GM23248 (cell line): ENCODE data around the gene TCEA2. TPM values are rescaled to one million over a fixed set of nuclear protein-coding genes. Genes with fewer than 3 reads are reported as not detected.
"Not testable (repeated sequence)": the region's sequence is repeated elsewhere in the genome, so short reads cannot be mapped to it uniquely, and the experiment has no call there.

Experiments
- DNase-seq: peaks from one replicate; pipeline ENCODE4 v3.0.0-alpha.2; 2015
- H2AFZ ChIP-seq: fragments of 200-600 bp; sonication (generic); 2 replicates; pipeline ENCODE4 v1.6.1; 2016; ENCODE audit warnings: antibody characterized with exemption
- H3F3A ChIP-seq: fragments of 200-600 bp; sonication (generic); 2 replicates; pipeline ENCODE4 v1.6.1; 2016; ENCODE audit warnings: mild to moderate bottlenecking, antibody characterized with exemption, mixed run types; ENCODE audit not compliant: insufficient read depth
- H3K27ac ChIP-seq: fragments of 200-600 bp; sonication (generic); 2 replicates; pipeline ENCODE4 v1.5.1; 2016; ENCODE audit warnings: mild to moderate bottlenecking
- H3K27me3 ChIP-seq: fragments of 200-600 bp; sonication (generic); replicated peaks from 2 replicates; pipeline ENCODE4 v1.6.1; 2016; ENCODE audit warnings: mild to moderate bottlenecking; ENCODE audit not compliant: insufficient read depth
- H3K36me3 ChIP-seq: fragments of 200-600 bp; sonication (generic); 2 replicates; pipeline ENCODE4 v1.6.1; 2016; ENCODE audit warnings: low read depth, mild to moderate bottlenecking
- H3K4me1 ChIP-seq: fragments of 200-600 bp; sonication (generic); 2 replicates; pipeline ENCODE4 v1.6.1; 2016; ENCODE audit warnings: mild to moderate bottlenecking; ENCODE audit not compliant: insufficient read depth
- H3K4me2 ChIP-seq: fragments of 200-600 bp; sonication (generic); one replicate; pipeline ENCODE4 v1.6.1; 2016; ENCODE audit warnings: mild to moderate bottlenecking; ENCODE audit not compliant: unreplicated experiment
- H3K4me3 ChIP-seq: fragments of 200-600 bp; sonication (generic); 2 replicates; pipeline ENCODE4 v1.5.1; 2016; ENCODE audit warnings: mild to moderate bottlenecking
- H3K79me2 ChIP-seq: fragments of 200-600 bp; sonication (generic); 2 replicates; pipeline ENCODE4 v1.6.1; 2016; ENCODE audit warnings: mild to moderate bottlenecking; ENCODE audit not compliant: insufficient read depth
- H3K9ac ChIP-seq: fragments of 200-600 bp; sonication (generic); 2 replicates; pipeline ENCODE4 v1.6.1; 2016; ENCODE audit warnings: mild to moderate bottlenecking
- H3K9me2 ChIP-seq: fragments of 200-600 bp; sonication (generic); 2 replicates; pipeline ENCODE4 v1.6.1; 2016; ENCODE audit warnings: mixed run types, mild to moderate bottlenecking, moderate library complexity; ENCODE audit not compliant: insufficient read depth
- H3K9me3 ChIP-seq: fragments of 200-600 bp; sonication (generic); one replicate; pipeline ENCODE4 v1.6.1; 2017; ENCODE audit warnings: low read depth
- H4K20me1 ChIP-seq: fragments of 200-600 bp; sonication (generic); 2 replicates; pipeline ENCODE4 v1.6.0; 2016; ENCODE audit not compliant: insufficient read depth
- EZH2 ChIP-seq: fragments of 200-600 bp; sonication (generic); IDR thresholded peaks from 2 replicates; pipeline ENCODE4 v1.6.1; 2018; ENCODE audit warnings: antibody characterized with exemption, mild to moderate bottlenecking; ENCODE audit not compliant: insufficient read depth, poor library complexity, severe bottlenecking
- EZH2phosphoT487 ChIP-seq: fragments of 200-600 bp; sonication (generic); IDR thresholded peaks from 2 replicates; pipeline ENCODE4 v1.6.1; 2018; ENCODE audit warnings: antibody characterized with exemption, moderate library complexity, mild to moderate bottlenecking, low read depth; ENCODE audit not compliant: insufficient read depth
- WGBS, 2 experiments: methylation state at CpG; one replicate each; pipeline ENCODE4 v1.1.6; 2015 to 2017; ENCODE audit warnings: low lambda C conversion rate in 2 of 2, low coverage in 1 of 2; ENCODE audit errors: missing lambda C conversion rate in 2 of 2; 5-methylcytosine and 5-hydroxymethylcytosine counted together
- in situ Hi-C: fragments of 300-500 bp; cut with MboI; formaldehyde crosslinking; loops from 2 replicates; pipeline ENCODE4 v1.15.0; 2020
- polyA plus RNA-seq: library from polyadenylated mRNA; unstranded; fragments of >200 nt; fragmentation: Nextera tagmentation; extraction: Ambion mirVana; gene quantifications from 2 replicates; pipeline ENCODE4 v1.2.1, GENCODE V29; 2016
- total RNA-seq: library from RNA; depleted of rRNA; stranded (reverse); fragments of >200 nt; shearing (Covaris generic); gene quantifications from 2 replicates; pipeline ENCODE4 v1.2.3, GENCODE V29; 2014

Gene TCEA2
- total and polyA plus RNA-seq, 2 experiments from 2014 or later: 34.3 to 70.7 TPM

GRCh38 chr20:64116541-64117431 lies 53.8 kb downstream of the TCEA2 start:
- Histone ChIP-seq H3F3A (no peaks in the 10 kb centered on the region), H3K4me2 (no peak overlapping the region), H3K79me2 (no peaks in the 10 kb centered on the region), H3K9ac (no peak overlapping the region), H3K4me3 (no peak overlapping the region), H3K36me3 (no peaks in the 10 kb centered on the region), H3K27ac (no peak overlapping the region), H3K9me2 (no peaks in the 10 kb centered on the region), H3K9me3 (no peaks in the 10 kb centered on the region), H4K20me1 (no peaks in the 10 kb centered on the region), H2AFZ (no peak overlapping the region), H3K27me3 (peaks cover 10% of the 10 kb centered on the region), H3K4me1 (no peaks in the 10 kb centered on the region)
- no peak for DNase-seq
- no peak for TF ChIP-seq EZH2
- no peak for TF ChIP-seq EZH2phosphoT487
- 55 to 58% methylated on average over 17 of the region's 17 CpGs for WGBS, 2 experiments
- in situ Hi-C loops: no loop called here

- H3K36me3 ChIP-seq, H3K4me3 ChIP-seq, H2AFZ ChIP-seq, DNase-seq, H4K20me1 ChIP-seq, H3K4me1 ChIP-seq, in situ Hi-C loops, H3K27ac ChIP-seq, H3K9me2 ChIP-seq, H3K79me2 ChIP-seq, H3K9me3 ChIP-seq, H3F3A ChIP-seq, H3K9ac ChIP-seq, H3K4me2 ChIP-seq: not testable (repeated sequence)
- peaks cover 16% of the 10 kb centered on the region for H3K27me3 ChIP-seq
- 69% methylated on average over 4 of the region's 6 CpGs; no CpG with 5 or more reads in 1 of the 2 experiments for WGBS, 2 experiments
Observed at GRCh38 chr20:64117432-64117777, 54.4 kb downstream of the TCEA2 start.

GRCh38 chr20:64119301-64119680 lies 56.3 kb downstream of the TCEA2 start:
- Histone ChIP-seq H3K9ac (no peak overlapping the region), H3K4me2 (no peak overlapping the region), H3K27me3 (peaks cover 31% of the 10 kb centered on the region), H3K27ac (no peak overlapping the region), H3K9me2 (no peaks in the 10 kb centered on the region), H3K4me1 (no peaks in the 10 kb centered on the region), H4K20me1 (no peaks in the 10 kb centered on the region), H3K4me3 (no peak overlapping the region), H3F3A (no peaks in the 10 kb centered on the region), H3K36me3 (no peaks in the 10 kb centered on the region), H3K79me2 (no peaks in the 10 kb centered on the region), H3K9me3 (no peaks in the 10 kb centered on the region), H2AFZ (no peak overlapping the region)
- 43 to 51% methylated on average over 8 of the region's 8 CpGs for WGBS, 2 experiments
- TF ChIP-seq EZH2phosphoT487 (no peak), EZH2 (no peak)
- in situ Hi-C loops: no loop called here
- no peak for DNase-seq

GRCh38 chr20:64119681-64120341 lies 56.8 kb downstream of the TCEA2 start:
- no peaks in the 10 kb centered on the region for H3F3A ChIP-seq
- no peaks in the 10 kb centered on the region for H3K9me2 ChIP-seq
- H3K4me1 ChIP-seq: no peaks in the 10 kb centered on the region
- no peaks in the 10 kb centered on the region for H3K79me2 ChIP-seq
- no peaks in the 10 kb centered on the region for H3K36me3 ChIP-seq
- H4K20me1 ChIP-seq: no peaks in the 10 kb centered on the region
- DNase-seq: no peak
- peak overlapping the region; percentile 74 for H3K4me2 ChIP-seq
- peak overlapping the region; percentile 51 for H3K4me3 ChIP-seq
- no peak overlapping the region for H3K9ac ChIP-seq
- no peak overlapping the region for H3K27ac ChIP-seq
- 59 to 60% methylated on average over 13 of the region's 14 CpGs for WGBS, 2 experiments
- in situ Hi-C loops: no loop called here
- peaks cover 37% of the 10 kb centered on the region for H3K27me3 ChIP-seq
- H3K9me3 ChIP-seq: no peaks in the 10 kb centered on the region
- TF ChIP-seq EZH2phosphoT487: no peak
- no peak for TF ChIP-seq EZH2
- H2AFZ ChIP-seq: peak overlapping the region; percentile 70
